Stimulated activated CD4-positive, alpha-beta T cell treated with anti-CD3 and anti-CD28 coated beads, Interleukin-15, amount 100 ng/mL, for 1 hour (primary cell): ENCODE data around the gene SUMO4.

Source experiments
- DNase-seq, 2 donors: peaks; one replicate each; pipeline ENCODE4 v3.0.0-alpha.2; 2020; ENCODE audit warnings: low read depth in 1 of 2, low spot score in 1 of 2

The SUMO4 gene

DNA sequence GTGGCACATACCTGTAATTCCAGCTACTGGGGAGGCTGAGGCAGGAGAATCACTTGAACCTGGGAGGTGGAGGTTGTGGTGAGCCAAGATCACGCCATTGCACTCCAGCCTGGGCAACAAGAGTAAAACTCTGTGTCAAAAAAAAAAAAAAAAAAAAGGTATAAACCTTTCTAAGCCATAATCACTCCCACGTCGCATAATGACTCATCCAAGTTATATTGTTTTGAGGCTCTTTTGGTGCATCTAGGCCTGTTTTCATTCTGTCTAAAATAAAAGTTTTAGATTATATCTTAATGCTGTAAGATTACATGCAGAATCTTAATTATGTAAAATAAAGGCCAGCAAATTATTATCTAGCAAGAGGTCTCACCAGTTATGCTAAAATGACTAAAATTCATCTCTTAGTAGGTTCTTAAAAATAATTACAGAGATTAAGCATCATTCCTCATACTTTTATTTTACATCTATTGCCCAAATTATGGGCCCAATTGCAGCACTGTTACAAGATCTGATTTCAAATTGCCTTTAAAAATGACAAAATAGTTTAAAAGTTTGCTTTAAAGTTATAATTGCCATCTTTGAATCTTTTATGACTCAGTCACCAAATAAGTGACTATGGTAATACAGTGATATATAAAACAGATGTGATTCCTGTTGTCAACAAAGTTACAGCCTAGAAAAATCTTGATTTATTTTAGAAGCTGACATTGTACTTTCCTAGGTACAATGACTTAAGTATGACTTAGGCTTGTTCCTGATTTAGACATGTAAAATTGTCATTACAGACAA lies 10.4 kb upstream of the SUMO4 start:
- DNase-seq = no peak

- DNase-seq = no peak
Measured at GRCh38 chr6:149392093-149392492, 8.0 kb upstream of the SUMO4 start.

- no peak for DNase-seq
Measured at GRCh38 chr6:149392535-149392934, 7.5 kb upstream of the SUMO4 start.

DNA sequence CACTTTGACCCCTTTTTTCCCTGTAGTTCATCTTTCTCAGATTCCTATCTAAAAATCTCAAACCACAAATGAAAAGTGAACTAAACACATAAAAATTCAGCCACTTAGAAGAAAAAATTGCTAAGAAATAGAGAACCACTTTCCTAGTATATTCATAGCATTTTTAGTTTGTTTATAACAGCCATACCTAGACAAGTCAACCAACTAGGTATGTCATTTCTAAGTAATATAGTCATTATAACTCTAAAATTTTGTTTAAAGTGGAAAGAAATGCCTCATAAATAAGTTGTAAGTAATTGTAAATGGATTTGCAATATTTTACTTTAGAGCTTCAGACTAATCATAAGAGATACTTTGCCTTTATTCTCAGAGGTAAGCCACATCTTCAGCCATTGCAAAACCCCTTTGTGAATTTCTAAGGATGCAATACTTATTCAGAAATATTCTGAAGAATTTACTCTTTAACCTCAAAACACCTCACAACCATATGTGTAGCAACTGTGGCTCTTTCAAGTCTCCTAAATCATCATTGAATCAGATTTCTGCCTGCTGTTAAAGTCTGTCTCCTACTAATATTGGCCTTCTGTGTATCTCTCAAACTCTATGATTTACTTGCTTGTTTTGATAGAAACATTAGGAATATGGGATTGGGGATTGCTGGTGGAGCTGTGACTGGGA lies 6.9 kb upstream of the SUMO4 start:
- DNase-seq = no peak

DNA sequence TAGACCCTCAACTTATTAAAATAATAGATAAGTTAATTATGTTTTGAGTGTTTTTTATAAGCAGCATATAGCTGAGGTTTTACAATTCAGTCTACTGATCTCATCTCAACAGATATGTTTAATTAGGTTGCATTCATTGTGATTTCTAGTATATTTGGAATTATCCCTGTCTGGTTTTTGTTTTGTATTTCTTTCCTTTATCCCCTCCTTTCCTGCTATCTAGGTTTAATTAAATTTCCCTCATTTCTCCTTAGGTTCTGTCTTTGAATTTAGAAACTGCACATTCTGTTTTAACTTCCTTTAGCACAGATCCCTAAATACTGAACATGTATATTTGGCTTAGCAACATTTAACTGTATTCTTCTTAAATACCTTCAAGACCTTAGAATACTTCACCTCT lies 4.9 kb upstream of the SUMO4 start:
- DNase-seq = no peak

DNA sequence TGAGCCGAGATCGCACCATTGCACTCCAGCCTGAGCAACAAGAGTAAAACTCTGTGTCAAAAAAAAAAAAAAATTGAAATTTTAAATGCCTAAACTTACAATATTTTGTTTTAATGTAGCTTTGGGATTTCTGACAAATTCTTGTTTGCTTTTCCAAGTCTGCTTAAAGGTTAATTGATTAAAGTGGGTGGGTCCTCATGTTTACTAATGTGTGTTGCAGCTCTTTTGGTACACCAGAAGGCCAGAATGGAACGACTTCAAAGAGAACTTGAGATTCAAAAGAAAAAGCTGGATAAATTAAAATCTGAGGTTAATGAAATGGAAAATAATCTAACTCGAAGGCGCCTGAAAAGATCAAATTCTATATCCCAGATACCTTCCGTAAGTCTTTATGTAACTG lies 2.7 kb upstream of the SUMO4 start:
- no peak for DNase-seq

DNA sequence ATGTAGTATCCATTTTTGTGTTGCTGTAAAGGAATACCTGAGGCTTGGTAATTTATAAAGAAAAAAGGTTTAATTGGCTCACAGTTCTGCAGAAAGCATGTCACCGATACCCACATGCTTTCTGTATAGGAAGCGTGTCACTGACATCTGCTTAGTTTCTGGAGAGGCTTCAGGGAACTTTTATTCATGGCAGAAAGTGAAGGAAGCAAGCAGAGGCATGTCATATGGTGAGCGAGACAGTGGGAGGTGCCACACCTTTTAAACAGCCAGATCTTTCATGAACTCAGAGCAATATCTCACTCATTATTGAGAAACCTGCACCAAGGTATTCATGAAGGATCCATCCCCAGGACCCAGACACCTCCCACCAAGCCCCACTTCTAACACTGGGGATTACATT lies 3.5 kb downstream of the SUMO4 start:
- DNase-seq = no peak

GRCh38 chr6:149405823-149406765 lies 6.0 kb downstream of the SUMO4 start:
- DNase-seq = no peak

- DNase-seq = no peak
Measured at GRCh38 chr6:149409617-149410016, 9.6 kb downstream of the SUMO4 start.

DNA sequence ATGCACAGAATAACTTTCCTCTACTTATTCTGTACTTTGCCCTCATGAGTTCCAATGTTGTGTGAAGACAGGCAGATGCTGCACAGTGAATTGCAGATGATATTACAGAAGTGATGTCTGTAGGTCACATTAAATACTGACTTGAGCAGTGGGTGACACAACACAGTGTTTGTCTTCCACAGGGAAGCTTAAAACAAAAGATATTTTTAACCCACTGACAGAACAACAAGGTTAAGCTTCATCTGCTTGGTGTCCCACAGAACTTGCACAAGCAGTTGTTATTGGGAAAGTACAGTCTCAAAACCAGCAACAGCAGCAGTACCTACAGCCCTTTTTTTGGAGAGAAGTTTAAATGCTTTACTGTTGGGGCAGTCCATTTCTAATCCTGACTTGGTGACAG lies 10.5 kb downstream of the SUMO4 start:
- DNase-seq = no peak

DNA sequence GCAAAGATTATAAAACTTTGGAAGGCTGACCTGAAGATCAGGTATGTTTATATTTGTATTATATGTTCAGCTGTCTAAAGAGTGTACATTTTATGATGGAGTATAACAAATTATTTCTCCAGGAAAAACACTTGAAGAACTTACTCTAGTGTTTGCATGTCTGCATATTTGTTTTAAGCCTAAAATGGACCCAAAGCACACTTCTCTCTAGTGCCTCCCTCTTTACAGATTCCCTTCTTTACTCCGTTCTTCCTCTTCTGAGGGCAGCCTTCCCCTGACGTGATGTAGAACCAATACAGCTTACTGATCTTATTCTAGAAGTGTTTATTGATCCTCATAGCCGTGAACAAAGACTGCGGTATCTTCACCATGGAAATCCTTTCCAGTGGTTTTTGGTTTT lies 13.9 kb downstream of the SUMO4 start:
- DNase-seq = no peak

DNA sequence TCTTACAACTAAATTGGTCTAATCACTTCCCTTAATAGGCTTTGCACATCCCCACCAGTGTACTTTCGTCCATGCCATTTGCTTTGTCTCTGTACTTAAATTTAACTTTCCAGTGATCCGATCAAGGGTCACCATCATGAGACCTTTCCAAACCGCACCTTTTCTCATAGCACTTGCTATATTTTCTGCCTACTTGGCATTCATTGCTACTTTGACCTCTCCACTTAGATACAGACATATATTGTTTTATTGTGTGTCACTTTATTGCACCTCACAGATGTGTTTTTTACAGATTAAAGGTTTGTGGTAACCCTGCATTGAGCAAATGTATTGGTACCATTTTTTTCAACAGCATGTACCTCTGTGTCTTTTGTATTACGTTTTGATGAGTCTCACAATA lies 14.8 kb downstream of the SUMO4 start:
- DNase-seq = no peak

DNA sequence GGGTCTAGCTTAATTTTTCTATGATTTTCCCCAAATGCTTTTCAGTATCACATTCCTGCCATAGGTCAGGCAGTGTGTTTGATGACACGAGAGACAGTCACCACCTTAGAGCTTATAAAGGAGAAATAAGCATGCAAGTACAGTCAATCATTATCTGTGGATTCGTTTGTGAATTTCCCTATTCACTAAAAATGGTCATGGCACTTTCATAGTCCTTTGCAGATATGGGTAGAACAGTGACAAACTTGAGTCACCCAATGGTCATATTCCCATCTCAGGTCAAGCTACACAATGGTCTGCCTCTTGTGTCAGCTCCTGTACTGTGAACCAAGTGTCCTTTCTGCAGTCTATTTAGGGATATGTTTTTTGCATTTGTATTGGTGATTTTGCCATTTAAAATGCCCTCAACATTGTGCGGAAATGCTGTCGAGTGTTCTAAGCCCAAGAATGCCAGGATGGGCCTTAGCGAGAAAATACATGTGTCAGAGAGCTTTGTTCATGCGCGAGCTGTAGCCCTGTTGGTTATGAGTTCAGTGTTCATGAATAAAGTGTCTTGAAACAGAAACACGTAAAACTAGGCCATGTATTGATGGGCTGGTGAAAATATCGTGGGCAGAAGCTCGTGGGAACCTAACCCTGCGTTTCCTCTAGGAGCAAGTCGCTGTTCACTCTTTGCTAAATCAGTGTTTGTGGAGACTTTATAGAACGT lies 19.8 kb downstream of the SUMO4 start:
- no peak for DNase-seq

GRCh38 chr6:149421132-149421531 lies 21.1 kb downstream of the SUMO4 start:
- DNase-seq = no peak

GRCh38 chr6:149422581-149422980 lies 22.5 kb downstream of the SUMO4 start:
- DNase-seq = no peak

DNA sequence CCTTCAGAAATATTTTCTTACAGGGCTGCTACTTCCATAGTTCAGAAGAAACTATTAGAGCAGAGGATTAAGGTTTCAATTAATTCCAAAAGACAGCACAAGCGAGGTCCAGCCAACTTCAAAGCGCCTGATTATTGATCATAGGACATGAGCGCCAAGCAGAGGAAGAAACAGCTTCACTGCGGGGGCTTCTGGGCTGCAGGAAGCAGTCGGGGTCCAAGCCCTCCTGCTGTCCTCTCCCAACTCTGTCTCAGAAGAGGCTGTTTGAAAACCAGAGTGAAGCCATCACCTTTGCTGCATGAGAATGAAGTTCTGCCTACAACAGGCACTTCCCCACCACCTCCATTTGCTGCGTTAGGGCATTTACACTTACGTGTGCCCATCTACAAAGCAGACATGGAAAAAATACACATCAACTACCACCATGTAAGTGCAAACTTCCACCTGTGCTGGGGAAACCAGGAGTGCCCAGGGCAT lies 23.9 kb downstream of the SUMO4 start:
- DNase-seq = no peak

DNA sequence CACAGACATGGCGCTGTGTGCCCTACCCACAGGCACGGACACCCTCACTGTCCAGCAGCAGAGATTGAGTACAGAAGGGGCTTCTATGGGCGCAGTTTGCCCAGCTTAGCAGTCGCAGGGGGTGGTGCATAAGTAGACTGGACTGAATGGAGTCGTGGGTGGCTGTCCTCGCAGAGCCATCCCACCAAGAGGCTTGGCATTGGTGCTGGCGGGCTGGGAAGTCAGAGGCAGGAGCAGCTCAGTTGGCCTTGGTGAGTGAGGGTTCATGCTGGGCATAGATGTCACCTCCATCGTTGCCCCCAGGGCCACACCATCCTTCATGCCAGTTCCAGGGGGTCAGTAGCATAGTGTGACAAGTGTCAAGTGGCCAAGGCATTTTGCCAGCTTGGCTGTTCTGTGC lies 25.2 kb downstream of the SUMO4 start:
- DNase-seq = no peak

DNA sequence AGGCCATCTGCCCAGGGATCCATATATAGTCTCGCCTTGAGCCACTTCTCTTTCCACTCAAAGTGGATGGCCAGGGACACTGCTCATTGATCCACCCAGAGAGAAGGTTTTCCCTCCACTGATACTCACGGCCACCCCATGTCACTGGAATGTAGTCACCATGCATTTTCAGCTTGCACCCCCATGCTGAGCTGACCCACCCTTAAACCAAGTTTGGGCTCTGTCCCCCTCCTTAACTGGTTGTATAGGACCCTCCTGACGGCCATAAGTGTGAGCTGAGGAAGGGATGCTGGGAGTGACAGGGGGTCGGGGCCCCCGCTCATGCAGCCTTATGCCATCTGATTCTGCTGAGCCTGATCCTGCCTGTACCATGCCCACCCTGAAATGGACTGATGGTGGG lies 25.7 kb downstream of the SUMO4 start:
- no peak for DNase-seq

GRCh38 chr6:149428606-149429005 lies 28.5 kb downstream of the SUMO4 start:
- DNase-seq = no peak

DNA sequence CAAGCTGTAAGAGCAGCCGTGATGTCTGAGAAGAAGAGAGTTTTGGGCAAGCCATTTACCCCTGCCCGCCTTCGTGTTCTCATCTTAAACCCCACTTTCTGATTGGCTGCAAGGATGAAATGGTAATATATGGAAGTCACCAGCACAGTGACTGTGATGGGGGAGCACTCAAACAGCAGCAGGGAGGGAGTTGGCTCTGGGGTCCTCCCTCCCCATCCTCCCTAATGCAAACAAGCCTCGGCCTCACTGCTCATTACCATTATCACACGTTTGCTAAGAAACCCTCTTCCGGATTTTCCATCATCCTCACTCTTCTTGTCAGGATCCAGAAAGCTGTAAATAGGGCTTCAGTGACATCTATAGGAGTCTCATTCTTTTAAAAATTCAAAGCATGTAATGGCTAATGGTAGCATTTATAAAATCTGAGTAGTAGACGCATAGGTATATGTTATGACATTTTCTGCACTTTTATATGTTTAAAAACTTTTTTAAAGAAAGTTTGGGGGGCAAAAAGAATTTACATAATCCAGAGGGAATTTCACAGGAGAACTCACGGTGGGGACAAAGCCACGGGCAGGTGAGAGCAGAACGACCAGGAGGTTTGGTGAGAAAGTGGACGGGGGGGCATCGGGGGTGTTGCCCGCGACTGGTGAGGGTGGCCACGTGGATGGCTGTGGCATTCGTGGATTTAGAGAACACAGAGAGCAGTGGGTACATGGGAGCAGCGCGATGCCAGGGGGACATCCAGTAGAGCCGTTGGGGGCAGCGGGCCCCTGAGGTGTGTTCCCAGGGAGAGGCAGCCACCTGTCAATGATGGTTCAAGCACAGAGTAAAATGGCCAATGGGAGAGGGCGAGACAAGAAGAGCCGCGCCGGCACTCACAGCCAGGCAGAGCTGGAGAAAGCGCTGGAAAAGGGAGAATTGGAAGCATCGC lies 29.6 kb downstream of the SUMO4 start:
- no peak for DNase-seq
